HepG2 (cell line): ENCODE measurements around the gene FOXA3. TPM values are rescaled to one million over a fixed set of nuclear protein-coding genes. Genes with fewer than 3 reads are reported as not detected.

Experiments
- ATAC-seq: fragments of 200-7000 bp; cut with Tn5 transposase; 3 replicates; pipeline ENCODE4 v1.9.1; 2020; ENCODE audit warnings: mild to moderate bottlenecking, moderate library complexity
- BruUV-seq: library from RNA; stranded (reverse); fragments of 400-500 nt; replicated peaks from 2 replicates; lab custom pipeline; 2021; lab: Mats Ljungman, UMichigan
- CTCF ChIA-PET: fragments of 300-600 bp; formaldehyde crosslinking; extraction: SDS; loops from one replicate; lab custom pipeline; 2021; ENCODE audit warnings: low total read pairs, inconsistent platforms, low intra/inter-chr PET ratio; lab: Yijun Ruan, JAX
- POLR2A ChIA-PET: fragments of 350-600 bp; sonication (Branson Sonifier 250); formaldehyde crosslinking; loops from one replicate; lab custom pipeline; 2020; ENCODE audit warnings: antibody characterized with exemption, inconsistent platforms; lab: Yijun Ruan, JAX
- DNase-seq: peaks from one replicate; pipeline ENCODE4 v3.0.0-alpha.2; 2015; ENCODE audit warnings: low spot score
- FAIRE-seq: peaks from 3 replicates; lab custom pipeline; 2011; peaks lifted over from hg19 to GRCh38; lab: Jason Lieb, UNC
- H2AFZ ChIP-seq: one replicate; pipeline ENCODE4 v1.6.1; 2011; ENCODE audit warnings: low read length, inconsistent platforms
- H3K27ac ChIP-seq: fragments of 300-600 bp; 3 replicates; pipeline ENCODE4 v1.8.0; 2011; ENCODE audit warnings: mixed run types, mild to moderate bottlenecking, mixed read lengths, low read length, inconsistent platforms; ENCODE audit not compliant: insufficient read depth; ENCODE audit errors: extremely low read length
- H3K27me3 ChIP-seq, 2 experiments: fragments of 200-600 bp in 1 of 2; 2 replicates in 1 of 2; 3 replicates in 1 of 2; pipeline versions ENCODE4 v1.6.0 to v1.8.0; 2011; ENCODE audit warnings: low read length in 2 of 2, mild to moderate bottlenecking in 2 of 2, moderate library complexity in 2 of 2, inconsistent platforms in 1 of 2; ENCODE audit not compliant: insufficient read depth in 2 of 2, control insufficient read depth in 1 of 2
- H3K36me3 ChIP-seq, 2 experiments: fragments of 200-600 bp in 1 of 2; replicated peaks in 1 of 2; 2 replicates in 1 of 2; 3 replicates in 1 of 2; pipeline versions ENCODE4 v1.5.1 to v1.8.0; 2011; ENCODE audit warnings: low read length in 2 of 2, inconsistent platforms in 1 of 2; ENCODE audit not compliant: insufficient read depth in 2 of 2, control insufficient read depth in 1 of 2
- H3K4me1 ChIP-seq: 2 replicates; pipeline ENCODE4 v1.5.1; 2012; ENCODE audit warnings: low read length, inconsistent platforms; ENCODE audit not compliant: insufficient read depth
- H3K4me2 ChIP-seq: 2 replicates; pipeline ENCODE4 v1.6.0; 2011; ENCODE audit warnings: low read depth, low read length, inconsistent platforms
- H3K4me3 ChIP-seq, 3 experiments: fragments of 200-600 bp in 1 of 3; sonication (generic), shearing (Covaris generic) in 1 of 3; replicated peaks in 1 of 3; 2 replicates each; pipeline ENCODE4 v1.5.1; 2011 to 2016; ENCODE audit warnings: low read length in 3 of 3, inconsistent platforms in 2 of 3, low read depth in 2 of 3, mild to moderate bottlenecking in 2 of 3, control low read depth in 1 of 3, mixed read lengths in 1 of 3; ENCODE audit not compliant: insufficient read depth in 1 of 3
- H3K79me2 ChIP-seq: one replicate; pipeline ENCODE4 v1.6.1; 2011; ENCODE audit warnings: low read length, inconsistent platforms; ENCODE audit not compliant: insufficient read depth
- H3K9ac ChIP-seq: 2 replicates; pipeline ENCODE4 v1.6.0; 2011; ENCODE audit warnings: mild to moderate bottlenecking, low read depth, low read length, inconsistent platforms; ENCODE audit not compliant: insufficient read depth
- H3K9me3 ChIP-seq: 2 replicates; pipeline ENCODE4 v1.5.1; 2012; ENCODE audit warnings: mild to moderate bottlenecking, low read length
- H4K20me1 ChIP-seq: 2 replicates; pipeline ENCODE4 v1.6.0; 2011; ENCODE audit warnings: inconsistent platforms, mild to moderate bottlenecking, low read length, moderate library complexity; ENCODE audit not compliant: insufficient read depth
- ATF7 ChIP-seq, 2 experiments: fragments of 450-650 bp in 1 of 2; sonication (generic) in 1 of 2; formaldehyde crosslinking in 1 of 2; IDR thresholded peaks; 2 replicates each; pipeline versions ENCODE4 v1.4.0 to v1.6.1; 2016 to 2020; ENCODE audit warnings: antibody characterized with exemption in 1 of 2, mild to moderate bottlenecking in 1 of 2, missing genetic modification reagents in 1 of 2
- CHCHD3 ChIP-seq: sonication (generic); formaldehyde crosslinking; IDR thresholded peaks from 2 replicates; pipeline ENCODE4 v1.8.0; 2022; ENCODE audit warnings: mild to moderate bottlenecking, missing genetic modification reagents, moderate library complexity
- ELF3 ChIP-seq: IDR thresholded peaks from 2 replicates; pipeline ENCODE4 v1.6.1; 2016; ENCODE audit warnings: missing genetic modification reagents, missing compliant biosample characterization
- KAT2B ChIP-seq: fragments of 150-350 bp; IDR thresholded peaks from 2 replicates; pipeline ENCODE4 v1.6.1; 2014; ENCODE audit warnings: low read depth, low read length, borderline replicate concordance
- KAT8 ChIP-seq: IDR thresholded peaks from 2 replicates; pipeline ENCODE4 v1.6.1; 2016; ENCODE audit warnings: missing genetic modification reagents, missing compliant biosample characterization
- SKI ChIP-seq: fragments of 450-650 bp; IDR thresholded peaks from one replicate; pipeline ENCODE4 v1.6.1; 2018; ENCODE audit warnings: mild to moderate bottlenecking; ENCODE audit not compliant: partially characterized antibody
- SYNCRIP ChIP-seq: fragments of 200-400 bp; formaldehyde crosslinking; IDR thresholded peaks from 2 replicates; pipeline ENCODE4 v1.6.1; 2018; ENCODE audit warnings: mild to moderate bottlenecking, low read depth, low read length; ENCODE audit not compliant: insufficient read depth
- THAP11 ChIP-seq: IDR thresholded peaks from 2 replicates; pipeline ENCODE4 v1.6.1; 2016; ENCODE audit warnings: missing biosample characterization, missing genetic modification reagents
- XRCC5 ChIP-seq: fragments of 200-400 bp; formaldehyde crosslinking; optimal IDR thresholded peaks from 2 replicates; pipeline ENCODE3; 2017; ENCODE audit warnings: mild to moderate bottlenecking, low read length
- ZNF3 ChIP-seq: IDR thresholded peaks from 2 replicates; pipeline ENCODE4 v1.7.0; 2017; ENCODE audit warnings: inconsistent platforms
- ZNF484 ChIP-seq: sonication (generic); formaldehyde crosslinking; IDR thresholded peaks from 2 replicates; pipeline ENCODE4 v1.5.1; 2020; ENCODE audit warnings: mild to moderate bottlenecking, low read depth, missing genetic modification reagents, borderline replicate concordance
- ZNF547 ChIP-seq: sonication (generic); formaldehyde crosslinking; IDR thresholded peaks from 2 replicates; pipeline ENCODE4 v1.5.1; 2020; ENCODE audit warnings: mild to moderate bottlenecking, missing genetic modification reagents
- ZNF570 ChIP-seq: sonication (generic); formaldehyde crosslinking; IDR thresholded peaks from 2 replicates; pipeline ENCODE4 v1.4.0; 2020; ENCODE audit warnings: mild to moderate bottlenecking, missing genetic modification reagents, borderline replicate concordance
- WGBS: methylation state at CpG from one replicate; pipeline ENCODE4 v1.1.6; 2017; ENCODE audit warnings: low lambda C conversion rate; 5-methylcytosine and 5-hydroxymethylcytosine counted together
- in situ Hi-C: cut with HindIII; loops from 2 replicates; pipeline ENCODE4 v1.10.0; 2017; ENCODE audit warnings: low pct_unique_long_range_greater_than_20kb; ENCODE audit not compliant: extremely low pct_ligation_motif_present
- intact Hi-C: fragments of 100-400 bp; cut with micrococcal nuclease; formaldehyde crosslinking; loops from one replicate; pipeline ENCODE4 v1.10.0; 2022; ENCODE audit not compliant: unreplicated experiment
- polyA plus RNA-seq, 8 experiments: library from polyadenylated mRNA; depleted of rRNA in 3 of 8; stranded (reverse) in 7 of 8; unstranded in 1 of 8; fragments of >200 nt; fragmentation: Illumina TruSeq in 4 of 8; extraction: Trizol in 4 of 8; gene quantifications; 2 replicates each; pipeline versions ENCODE4 v1.2.1 to v1.2.3, GENCODE V29; 2011 to 2016; ENCODE audit warnings: low read depth in 4 of 8, missing spikeins in 1 of 8, mixed read lengths in 1 of 8; ENCODE audit not compliant: insufficient read depth in 1 of 8
- total RNA-seq, 5 experiments: library from RNA; depleted of rRNA; stranded (reverse); fragments of >200 nt; fragmentation: Illumina TruSeq; extraction: Trizol; gene quantifications; 2 replicates each; pipeline ENCODE4 v1.2.3, GENCODE V29; 2016; ENCODE audit warnings: low read depth in 1 of 5
- TF ChIP-seq, protein P1 (sequence below): sonication (generic); formaldehyde crosslinking; IDR thresholded peaks from 2 replicates; pipeline ENCODE4 v1.4.0; 2020; ENCODE audit warnings: missing genetic modification reagents, borderline replicate concordance
- TF ChIP-seq, protein P2 (sequence below): sonication (generic); formaldehyde crosslinking; IDR thresholded peaks from 2 replicates; pipeline ENCODE4 v1.8.0; 2023; ENCODE audit warnings: mild to moderate bottlenecking, missing genetic modification reagents
- TF ChIP-seq, protein P3 (sequence below): sonication (generic); formaldehyde crosslinking; IDR thresholded peaks from 2 replicates; pipeline ENCODE4 v1.4.0; 2020; ENCODE audit warnings: missing genetic modification reagents; ENCODE audit errors: not compliant biosample characterization

The FOXA3 gene
- total and polyA plus RNA-seq, 2 of the 13 experiments (the other 11 are each of a cell fraction or from before 2014, with no cell fraction given): 29.8 to 47.6 TPM

- H4K20me1 ChIP-seq: no peaks in the 10 kb centered on the region
- no peak overlapping the region for H2AFZ ChIP-seq
- H3K36me3 ChIP-seq: peaks cover 6 to 15% of the 10 kb centered on the region in 2 experiments; a peak in 3 of 5 replicates
- in situ Hi-C loops (no loop called here), intact Hi-C loops (no loop called here)
- H3K79me2 ChIP-seq: peaks cover 48% of the 10 kb centered on the region
- ChIA-PET POLR2A (interaction anchor here (0.6 to 1.4 kb wide), 4 partner anchors 9 to 151 kb away, joined by 3 to 6 read pairs (median 4); no protein-coding TSS in a partner anchor), CTCF (no interaction called here)
- 0 out of 2 replicates have a peak overlapping the region, but pooled peaks have one; percentile 12 for H3K4me2 ChIP-seq
- 90% methylated on average over 15 of the region's 15 CpGs for WGBS
- H3K4me1 ChIP-seq: peaks cover 17% of the 10 kb centered on the region
- no peak overlapping the region for H3K9ac ChIP-seq
- DNase-seq (no peak), FAIRE-seq (no peak), ATAC-seq (no peak)
- no peak overlapping the region for H3K27ac ChIP-seq
- no peaks in the 10 kb centered on the region; a peak in 1 of 5 replicates for H3K27me3 ChIP-seq
- no TSS peak for BruUV-seq
- H3K9me3 ChIP-seq: no peaks in the 10 kb centered on the region
- H3K4me3 ChIP-seq: no peak overlapping the region
- TF ChIP-seq ATF7 (IDR thresholded peaks at IDR 0.05) (no peak), ATF7 (CRISPR knock-in tag; IDR thresholded peaks at IDR 0.05) (no peak), ZNF570 (CRISPR knock-in tag) (no peak), SYNCRIP (no peak), KAT2B (no peak), ZNF3 (CRISPR knock-in tag) (no peak), THAP11 (CRISPR knock-in tag) (no peak), KAT8 (CRISPR knock-in tag) (no peak), XRCC5 (no peak), SKI (no peak), ZNF547 (no peak), CHCHD3 (no peak), ELF3 (CRISPR knock-in tag) (no peak), ZNF484 (CRISPR knock-in tag) (no peak)
- TF ChIP-seq, protein P1, sequence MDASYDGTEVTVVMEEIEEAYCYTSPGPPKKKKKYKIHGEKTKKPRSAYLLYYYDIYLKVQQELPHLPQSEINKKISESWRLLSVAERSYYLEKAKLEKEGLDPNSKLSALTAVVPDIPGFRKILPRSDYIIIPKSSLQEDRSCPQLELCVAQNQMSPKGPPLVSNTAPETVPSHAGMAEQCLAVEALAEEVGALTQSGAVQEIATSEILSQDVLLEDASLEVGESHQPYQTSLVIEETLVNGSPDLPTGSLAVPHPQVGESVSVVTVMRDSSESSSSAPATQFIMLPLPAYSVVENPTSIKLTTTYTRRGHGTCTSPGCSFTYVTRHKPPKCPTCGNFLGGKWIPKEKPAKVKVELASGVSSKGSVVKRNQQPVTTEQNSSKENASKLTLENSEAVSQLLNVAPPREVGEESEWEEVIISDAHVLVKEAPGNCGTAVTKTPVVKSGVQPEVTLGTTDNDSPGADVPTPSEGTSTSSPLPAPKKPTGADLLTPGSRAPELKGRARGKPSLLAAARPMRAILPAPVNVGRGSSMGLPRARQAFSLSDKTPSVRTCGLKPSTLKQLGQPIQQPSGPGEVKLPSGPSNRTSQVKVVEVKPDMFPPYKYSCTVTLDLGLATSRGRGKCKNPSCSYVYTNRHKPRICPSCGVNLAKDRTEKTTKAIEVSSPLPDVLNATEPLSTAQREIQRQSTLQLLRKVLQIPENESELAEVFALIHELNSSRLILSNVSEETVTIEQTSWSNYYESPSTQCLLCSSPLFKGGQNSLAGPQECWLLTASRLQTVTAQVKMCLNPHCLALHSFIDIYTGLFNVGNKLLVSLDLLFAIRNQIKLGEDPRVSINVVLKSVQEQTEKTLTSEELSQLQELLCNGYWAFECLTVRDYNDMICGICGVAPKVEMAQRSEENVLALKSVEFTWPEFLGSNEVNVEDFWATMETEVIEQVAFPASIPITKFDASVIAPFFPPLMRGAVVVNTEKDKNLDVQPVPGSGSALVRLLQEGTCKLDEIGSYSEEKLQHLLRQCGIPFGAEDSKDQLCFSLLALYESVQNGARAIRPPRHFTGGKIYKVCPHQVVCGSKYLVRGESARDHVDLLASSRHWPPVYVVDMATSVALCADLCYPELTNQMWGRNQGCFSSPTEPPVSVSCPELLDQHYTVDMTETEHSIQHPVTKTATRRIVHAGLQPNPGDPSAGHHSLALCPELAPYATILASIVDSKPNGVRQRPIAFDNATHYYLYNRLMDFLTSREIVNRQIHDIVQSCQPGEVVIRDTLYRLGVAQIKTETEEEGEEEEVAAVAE (CRISPR knock-in tag): no peak
- TF ChIP-seq, protein P2, sequence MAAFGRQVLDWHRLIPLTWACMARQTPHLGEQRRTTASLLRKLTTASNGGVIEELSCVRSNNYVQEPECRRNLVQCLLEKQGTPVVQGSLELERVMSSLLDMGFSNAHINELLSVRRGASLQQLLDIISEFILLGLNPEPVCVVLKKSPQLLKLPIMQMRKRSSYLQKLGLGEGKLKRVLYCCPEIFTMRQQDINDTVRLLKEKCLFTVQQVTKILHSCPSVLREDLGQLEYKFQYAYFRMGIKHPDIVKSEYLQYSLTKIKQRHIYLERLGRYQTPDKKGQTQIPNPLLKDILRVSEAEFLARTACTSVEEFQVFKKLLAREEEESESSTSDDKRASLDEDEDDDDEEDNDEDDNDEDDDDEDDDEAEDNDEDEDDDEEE (CRISPR knock-in tag): no peak
- TF ChIP-seq, protein P3, sequence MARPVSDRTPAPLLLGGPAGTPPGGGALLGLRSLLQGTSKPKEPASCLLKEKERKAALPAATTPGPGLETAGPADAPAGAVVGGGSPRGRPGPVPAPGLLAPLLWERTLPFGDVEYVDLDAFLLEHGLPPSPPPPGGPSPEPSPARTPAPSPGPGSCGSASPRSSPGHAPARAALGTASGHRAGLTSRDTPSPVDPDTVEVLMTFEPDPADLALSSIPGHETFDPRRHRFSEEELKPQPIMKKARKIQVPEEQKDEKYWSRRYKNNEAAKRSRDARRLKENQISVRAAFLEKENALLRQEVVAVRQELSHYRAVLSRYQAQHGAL (CRISPR knock-in tag): no peak
Measured at GRCh38 chr19:45860359-45861259, 3.5 kb upstream of the FOXA3 start.
